ENCODE results near the gene PDK3.
A peak's percentile ranks its signal among the peaks of the same experiment; 100 is the strongest.

The PDK3 gene

GRCh38 chrX:24464836-24465531 is at the start of gene PDK3:
Gene PDK3, plus strand, starts transcription at chrX:24465286. Its CDS starts 170 bp downstream, at chrX:24465456.
- DNase-seq, result peak; percentile 90

GRCh38 chrX:24415921-24416320 is 49.2 kb upstream of the PDK3 start:
- no peak for DNase-seq

GRCh38 chrX:24423960-24424359 is 41.1 kb upstream of the PDK3 start:
- DNase-seq, result no peak

GRCh38 chrX:24424948-24425347 is 40.1 kb upstream of the PDK3 start:
- no peak for DNase-seq

- no peak for DNase-seq
Observed at GRCh38 chrX:24425806-24426205, 39.3 kb upstream of the PDK3 start.

GRCh38 chrX:24426340-24426913 is 38.7 kb upstream of the PDK3 start:
- peak; percentile 34 for DNase-seq

GRCh38 chrX:24426921-24427746 is 38.0 kb upstream of the PDK3 start:
- DNase-seq, result no peak

- DNase-seq, result no peak
Observed at GRCh38 chrX:24427747-24428019, 37.4 kb upstream of the PDK3 start.

- no peak for DNase-seq
Observed at GRCh38 chrX:24428516-24428915, 36.6 kb upstream of the PDK3 start.

GRCh38 chrX:24435060-24435459 is 30.0 kb upstream of the PDK3 start:
- no peak for DNase-seq

GRCh38 chrX:24443918-24444317 is 21.2 kb upstream of the PDK3 start:
- DNase-seq, result no peak

- no peak for DNase-seq
Observed at GRCh38 chrX:24444645-24445044, 20.4 kb upstream of the PDK3 start.

GRCh38 chrX:24448762-24449250 is 16.3 kb upstream of the PDK3 start:
- DNase-seq, result no peak

GRCh38 chrX:24463077-24463476 is 2.0 kb upstream of the PDK3 start:
- no peak for DNase-seq

GRCh38 chrX:24464498-24464835 is 619 bp upstream of the PDK3 start:
- no peak for DNase-seq

GRCh38 chrX:24465532-24465865 is 413 bp downstream of the PDK3 start:
- DNase-seq, result peak; percentile 32

GRCh38 chrX:24466025-24466424 is 939 bp downstream of the PDK3 start:
- no peak for DNase-seq

GRCh38 chrX:24468245-24468644 is 3.2 kb downstream of the PDK3 start:
- no peak for DNase-seq

GRCh38 chrX:24471808-24472207 is 6.7 kb downstream of the PDK3 start:
- DNase-seq, result no peak

GRCh38 chrX:24475480-24475879 is 10.4 kb downstream of the PDK3 start:
- no peak for DNase-seq

GRCh38 chrX:24478509-24478908 is 13.4 kb downstream of the PDK3 start:
- no peak for DNase-seq

GRCh38 chrX:24479924-24480323 is 14.8 kb downstream of the PDK3 start:
- DNase-seq, result peak; percentile 88

- DNase-seq, result peak; percentile 55
Observed at GRCh38 chrX:24480400-24480865, 15.3 kb downstream of the PDK3 start.

- no peak for DNase-seq
Observed at GRCh38 chrX:24482823-24483415, 17.8 kb downstream of the PDK3 start.

All from CD4-positive, alpha-beta T cell treated with Interleukin-10 for 1 hour (primary cell).